HG02588 (cell line): ENCODE data around the gene CARD16.
A peak's percentile ranks its signal among the peaks of the same experiment; 100 is the strongest.
"Not testable (repeated sequence)": the region's sequence is repeated elsewhere in the genome, so short reads cannot be mapped to it uniquely, and the experiment has no call there.

ENCODE experiments used
- ATAC-seq: cut with Tn5 transposase; IDR thresholded peaks from one replicate; pipeline ENCODE4 v1.9.1; 2021; ENCODE audit warnings: mild to moderate bottlenecking, moderate library complexity; ENCODE audit not compliant: unreplicated experiment

The CARD16 gene

GRCh38 chr11:105051559-105051958, 6.4 kb upstream of the CARD16 start:
- no peak for ATAC-seq

- no peak for ATAC-seq
Measured at GRCh38 chr11:105049481-105049880, 4.3 kb upstream of the CARD16 start.

- no peak for ATAC-seq
Measured at GRCh38 chr11:105046898-105047579, 1.9 kb upstream of the CARD16 start.

GRCh38 chr11:105045676-105046296, 651 bp upstream of the CARD16 start:
- no peak for ATAC-seq

- no peak for ATAC-seq
Measured at GRCh38 chr11:105042178-105042577, 3.0 kb downstream of the CARD16 start.

- ATAC-seq = no peak
Measured at GRCh38 chr11:105040703-105041102, 4.4 kb downstream of the CARD16 start.

GRCh38 chr11:105034813-105035620, 10.1 kb downstream of the CARD16 start, which contains the start of gene CASP1:
Gene CASP1 (minus strand): TSS chr11:105035144. CDS start chr11:105035113, 31 bp downstream.
- peak; percentile 91 for ATAC-seq

- not testable (repeated sequence) for ATAC-seq
Measured at GRCh38 chr11:105034388-105034787, 10.7 kb downstream of the CARD16 start.

- no peak for ATAC-seq
Measured at GRCh38 chr11:105033781-105034180, 11.4 kb downstream of the CARD16 start.

- no peak for ATAC-seq
Measured at GRCh38 chr11:105033343-105033742, 11.8 kb downstream of the CARD16 start.

- ATAC-seq = no peak
Measured at GRCh38 chr11:105032495-105032894, 12.6 kb downstream of the CARD16 start.

GRCh38 chr11:105027678-105028077, 17.5 kb downstream of the CARD16 start:
- no peak for ATAC-seq

GRCh38 chr11:105024394-105024793, 20.7 kb downstream of the CARD16 start:
- no peak for ATAC-seq

GRCh38 chr11:105023003-105023402, 22.1 kb downstream of the CARD16 start, which contains the start of gene CASP5:
Gene CASP5 (minus strand): TSS chr11:105023168. CDS start chr11:105023136, 32 bp downstream.
- peak; percentile 45 for ATAC-seq

GRCh38 chr11:105022527-105022926, 22.6 kb downstream of the CARD16 start:
- ATAC-seq = no peak

- ATAC-seq = no peak
Measured at GRCh38 chr11:105007463-105007862, 37.7 kb downstream of the CARD16 start.

GRCh38 chr11:105005451-105005845, 39.7 kb downstream of the CARD16 start:
- ATAC-seq = no peak

- no peak for ATAC-seq
Measured at GRCh38 chr11:105004021-105004420, 41.1 kb downstream of the CARD16 start.

GRCh38 chr11:105003151-105003550, 42.0 kb downstream of the CARD16 start:
- ATAC-seq = no peak

GRCh38 chr11:105000797-105001196, 44.3 kb downstream of the CARD16 start:
- peak; percentile 75 for ATAC-seq

GRCh38 chr11:105000167-105000566, 45.0 kb downstream of the CARD16 start:
- no peak for ATAC-seq

GRCh38 chr11:104999721-105000120, 45.4 kb downstream of the CARD16 start:
- ATAC-seq = no peak
